Activated T-cell treated with anti-CD3 and anti-CD28 coated beads, Interleukin-2, amount 50 U/mL, for 24 hours (primary cell): ENCODE results near the gene SLC66A2.
"Not testable (repeated sequence)": the region's sequence is repeated elsewhere in the genome, so short reads cannot be mapped to it uniquely, and the experiment has no call there.

Experiments
- DNase-seq: peaks from one replicate; pipeline ENCODE4 v3.0.0-alpha.2; 2020
- H3K27ac Mint-ChIP-seq: 2 replicates; pipeline ENCODE4 v1.8.0; 2020; ENCODE audit warnings: mild to moderate bottlenecking, mixed read lengths
- H3K27me3 Mint-ChIP-seq: 2 replicates; pipeline ENCODE4 v1.8.0; 2020; ENCODE audit warnings: mixed read lengths
- H3K36me3 Mint-ChIP-seq: 2 replicates; pipeline ENCODE4 v1.8.0; 2020; ENCODE audit warnings: low read depth, mixed read lengths
- H3K4me1 Mint-ChIP-seq: 2 replicates; pipeline ENCODE4 v1.8.0; 2020; ENCODE audit warnings: low read depth, mixed read lengths
- H3K4me3 Mint-ChIP-seq: 2 replicates; pipeline ENCODE4 v1.8.0; 2020; ENCODE audit warnings: mild to moderate bottlenecking, moderate library complexity, mixed read lengths
- H3K9me3 Mint-ChIP-seq: 2 replicates; pipeline ENCODE4 v1.8.0; 2020; ENCODE audit warnings: mixed read lengths

SLC66A2 gene

DNA sequence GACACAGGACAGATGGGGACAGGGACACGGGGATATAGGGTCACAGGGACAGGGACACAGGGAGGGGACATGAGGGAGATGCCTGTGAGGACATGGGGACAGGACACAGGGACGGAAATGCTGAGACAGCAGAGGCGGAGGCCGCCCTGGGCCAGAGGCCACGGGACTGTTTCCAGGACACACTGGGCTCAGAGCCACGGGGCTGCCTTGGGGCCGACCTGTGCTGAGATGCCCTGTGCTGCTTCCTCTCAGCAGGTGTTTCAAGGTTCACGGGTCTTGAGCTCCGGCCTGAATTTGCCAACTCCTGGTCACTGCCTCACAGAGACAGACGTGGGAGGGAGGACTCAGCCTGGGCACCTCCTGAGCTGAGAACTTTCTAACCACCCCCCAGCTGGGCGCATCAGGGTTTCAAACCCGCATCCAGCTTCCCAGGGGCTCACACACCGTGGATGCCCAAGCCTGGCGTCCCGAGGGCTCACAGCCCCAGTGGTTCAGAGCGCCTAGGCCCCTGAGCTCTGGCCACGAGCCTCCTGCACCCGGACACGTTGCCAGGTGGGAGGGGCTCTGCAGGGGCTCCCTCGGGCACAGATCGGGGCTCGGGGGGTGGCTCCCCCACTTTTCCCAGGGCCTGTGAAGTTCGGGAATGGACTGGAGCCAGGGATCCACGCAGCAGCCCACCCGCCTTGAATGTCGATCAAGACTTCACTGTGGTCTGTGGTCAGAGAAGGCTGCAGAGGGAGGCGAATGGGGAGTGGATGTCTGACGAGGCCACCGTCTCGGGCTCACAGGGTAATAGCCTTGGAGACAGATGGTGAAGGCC is 64.1 kb downstream of the SLC66A2 start:
- Mint-ChIP-seq H3K36me3 (no peaks in the 10 kb centered on the region), H3K27ac (no peak overlapping the region), H3K27me3 (no peaks in the 10 kb centered on the region), H3K4me1 (peaks cover 11% of the 10 kb centered on the region), H3K4me3 (no peak overlapping the region), H3K9me3 (peaks cover 31% of the 10 kb centered on the region)
- DNase-seq, result no peak

DNA sequence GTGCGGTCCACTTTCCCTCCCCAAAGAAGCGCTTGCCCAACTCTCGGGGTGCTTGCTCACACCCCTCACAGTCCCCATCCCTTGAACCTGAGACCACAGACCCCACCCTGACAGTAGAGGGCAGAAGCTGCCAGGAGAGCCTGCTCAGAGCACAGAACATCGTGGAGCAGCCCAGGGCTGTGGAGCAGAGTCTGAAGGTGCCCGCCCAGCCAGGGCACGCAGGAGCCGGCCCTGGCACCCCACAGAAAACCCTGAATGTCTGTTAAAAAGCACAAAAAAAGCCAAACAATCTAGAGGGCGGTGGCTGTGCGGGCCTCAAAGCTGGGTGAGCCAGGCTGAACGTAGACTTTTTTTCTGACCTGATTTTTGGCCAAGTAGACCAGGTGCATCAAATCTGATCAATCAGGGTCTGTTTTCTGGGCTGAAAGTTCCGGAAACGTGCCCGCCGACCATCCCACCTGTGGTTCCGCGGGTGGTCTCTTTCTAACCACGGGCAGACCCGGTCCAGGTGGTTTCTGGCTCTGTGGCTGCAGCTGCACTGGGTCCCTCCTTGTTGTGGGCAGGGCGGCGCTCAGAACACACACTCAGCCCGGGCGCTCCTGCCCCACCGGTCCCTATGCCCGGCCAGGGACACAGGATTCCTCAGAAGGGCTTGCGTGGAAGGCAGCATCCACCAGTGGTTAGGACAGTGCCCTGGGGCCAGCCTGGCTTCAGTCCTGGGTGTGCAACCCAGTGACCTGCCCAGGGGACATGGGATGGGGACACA is 66.3 kb downstream of the SLC66A2 start:
- Mint-ChIP-seq H3K36me3 (no peaks in the 10 kb centered on the region), H3K4me1 (peaks cover under 1% of the 10 kb centered on the region), H3K4me3 (no peak overlapping the region), H3K9me3 (peaks cover 13% of the 10 kb centered on the region), H3K27me3 (no peaks in the 10 kb centered on the region), H3K27ac (no peak overlapping the region)
- DNase-seq, result no peak

DNA sequence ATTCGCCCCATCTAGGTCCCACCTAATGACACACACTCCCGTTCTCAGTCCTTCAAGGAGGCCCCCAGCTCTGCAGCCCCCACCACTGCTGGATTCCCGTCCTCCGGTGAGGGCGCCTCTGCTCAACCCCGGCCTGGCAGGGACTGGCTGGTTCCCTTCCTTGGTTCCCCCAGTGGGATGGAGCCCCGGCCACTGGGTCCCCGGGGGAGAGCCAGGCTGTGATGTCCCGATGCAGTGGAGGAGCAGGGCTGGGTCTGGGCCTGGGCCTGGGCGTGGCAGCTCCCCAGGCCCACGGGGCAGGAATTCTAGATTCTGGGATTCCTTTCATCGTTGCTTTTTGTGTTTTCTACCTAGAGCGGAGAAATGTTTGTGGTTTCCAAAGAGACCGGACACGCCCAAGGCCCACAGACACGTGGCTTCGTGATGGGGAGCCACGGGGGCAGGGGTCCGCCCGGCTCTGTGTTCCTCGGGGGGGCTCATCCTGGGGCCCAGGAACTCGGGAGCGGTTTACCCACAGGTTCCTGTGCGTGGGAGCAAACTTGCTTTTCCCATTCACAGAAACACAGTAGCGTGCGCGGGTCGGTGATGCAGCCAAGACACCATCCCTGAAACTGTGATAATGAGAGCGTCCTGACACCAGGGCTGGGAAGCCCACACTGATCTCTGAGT is 67.0 kb downstream of the SLC66A2 start:
- no peak overlapping the region for H3K4me3 Mint-ChIP-seq
- H3K4me1 Mint-ChIP-seq, result no peaks in the 10 kb centered on the region
- no peak for DNase-seq
- no peak overlapping the region for H3K27ac Mint-ChIP-seq
- no peaks in the 10 kb centered on the region for H3K27me3 Mint-ChIP-seq
- peaks cover 6% of the 10 kb centered on the region for H3K9me3 Mint-ChIP-seq
- no peaks in the 10 kb centered on the region for H3K36me3 Mint-ChIP-seq

DNA sequence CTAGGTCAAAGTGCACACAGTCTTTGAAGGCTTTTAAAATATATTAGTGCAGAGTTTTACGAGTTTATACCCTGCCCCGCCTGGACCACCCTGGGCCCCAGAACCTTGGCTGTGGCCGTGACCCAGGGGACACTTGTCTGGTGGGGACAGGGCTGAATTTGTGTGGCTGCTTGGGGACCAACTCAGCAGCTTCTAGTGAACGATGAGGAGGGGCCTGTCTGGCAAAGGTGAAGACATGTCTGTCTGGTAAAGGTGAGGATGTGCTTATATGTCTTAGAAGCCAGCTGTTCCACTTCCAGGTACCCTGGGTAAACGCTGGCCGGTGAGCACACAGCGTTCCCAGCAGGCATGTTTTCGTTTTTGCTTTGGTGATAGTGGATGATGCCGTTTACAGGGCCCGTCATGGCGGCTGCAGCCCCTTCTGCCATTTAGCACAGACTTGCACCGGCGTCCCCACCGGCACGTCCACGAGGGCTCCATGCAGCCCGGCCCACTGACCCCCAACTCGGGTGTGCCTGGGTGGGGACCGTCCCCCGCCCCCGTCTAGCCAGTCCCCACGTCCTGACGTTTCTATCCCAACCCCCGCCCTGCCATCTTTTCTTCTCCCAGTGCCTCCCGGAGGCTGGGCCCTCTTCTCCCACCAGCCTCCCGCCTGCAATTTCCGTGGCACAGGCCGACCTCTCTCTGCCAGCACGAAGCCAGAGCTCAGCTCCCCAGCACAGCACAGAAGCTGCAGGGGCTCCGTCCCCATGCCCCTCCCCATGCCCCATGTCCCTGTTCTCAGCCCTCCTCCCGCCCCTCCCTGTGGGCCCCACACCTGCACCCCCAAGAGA is 67.8 kb downstream of the SLC66A2 start:
- H3K4me1 Mint-ChIP-seq, result no peaks in the 10 kb centered on the region
- H3K27ac Mint-ChIP-seq, result no peak overlapping the region
- H3K4me3 Mint-ChIP-seq, result no peak overlapping the region
- H3K36me3 Mint-ChIP-seq, result no peaks in the 10 kb centered on the region
- no peaks in the 10 kb centered on the region for H3K9me3 Mint-ChIP-seq
- DNase-seq, result peak; percentile 14
- H3K27me3 Mint-ChIP-seq, result no peaks in the 10 kb centered on the region

DNA sequence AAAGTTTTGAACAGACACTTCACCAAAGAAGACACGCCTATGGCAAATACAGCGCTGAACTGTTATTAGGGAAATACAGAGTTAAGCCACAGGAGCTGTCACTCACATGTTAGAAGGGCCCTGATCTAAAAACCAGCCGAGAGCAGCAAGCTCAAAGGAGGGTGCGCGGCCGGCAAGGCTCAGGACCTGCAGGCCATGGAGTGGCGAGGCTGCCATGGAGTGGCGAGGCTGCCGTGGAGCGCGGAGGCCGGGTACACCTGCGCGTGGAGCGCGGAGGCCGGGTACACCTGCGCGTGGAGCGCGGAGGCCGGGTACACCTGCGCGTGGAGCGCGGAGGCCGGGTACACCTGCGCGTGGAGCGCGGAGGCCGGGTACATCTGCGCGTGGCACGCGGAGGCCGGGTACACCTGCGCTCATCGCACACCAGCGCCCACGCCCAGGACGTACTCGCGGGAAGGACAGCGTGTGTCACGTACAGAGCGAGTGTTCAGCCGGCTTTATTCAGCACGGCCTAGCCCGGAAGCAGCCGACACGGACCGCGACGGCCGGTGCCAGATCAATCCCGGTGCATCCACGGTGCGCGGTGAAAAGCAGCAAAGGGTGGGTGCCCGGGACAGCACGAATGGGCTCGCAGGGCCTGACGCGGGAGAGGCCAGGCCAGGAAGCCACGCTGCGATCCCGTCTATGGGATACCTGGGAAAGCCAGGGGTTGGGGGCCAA is 68.8 kb downstream of the SLC66A2 start:
- Mint-ChIP-seq H3K27me3 (no peaks in the 10 kb centered on the region), H3K4me1 (no peaks in the 10 kb centered on the region), H3K36me3 (no peaks in the 10 kb centered on the region), H3K27ac (no peak overlapping the region), H3K4me3 (no peak overlapping the region), H3K9me3 (no peaks in the 10 kb centered on the region)
- DNase-seq, result peak; percentile 17

DNA sequence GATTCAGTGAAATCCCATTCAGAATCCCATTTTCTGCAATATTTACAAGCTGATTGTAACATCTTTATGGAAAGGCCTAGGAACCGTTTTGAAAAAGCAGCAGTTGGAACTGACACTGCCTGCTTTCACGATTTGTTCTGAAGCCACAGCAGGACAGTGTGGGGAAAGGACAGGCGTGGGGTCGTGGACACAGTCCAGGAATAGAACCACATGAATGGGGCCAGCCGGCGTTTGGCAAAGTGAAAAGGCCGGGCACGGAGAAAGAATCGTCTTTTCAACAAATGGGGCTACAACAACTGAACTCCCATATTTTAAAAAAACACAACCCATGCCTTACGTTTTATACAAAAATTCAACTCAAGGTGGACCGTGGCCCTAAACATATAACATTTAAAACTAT is 69.8 kb downstream of the SLC66A2 start:
- H3K27me3 Mint-ChIP-seq, result no peaks in the 10 kb centered on the region
- no peak for DNase-seq
- no peaks in the 10 kb centered on the region for H3K36me3 Mint-ChIP-seq
- H3K27ac Mint-ChIP-seq, result no peak overlapping the region
- no peaks in the 10 kb centered on the region for H3K4me1 Mint-ChIP-seq
- H3K4me3 Mint-ChIP-seq, result no peak overlapping the region
- H3K9me3 Mint-ChIP-seq, result no peaks in the 10 kb centered on the region

DNA sequence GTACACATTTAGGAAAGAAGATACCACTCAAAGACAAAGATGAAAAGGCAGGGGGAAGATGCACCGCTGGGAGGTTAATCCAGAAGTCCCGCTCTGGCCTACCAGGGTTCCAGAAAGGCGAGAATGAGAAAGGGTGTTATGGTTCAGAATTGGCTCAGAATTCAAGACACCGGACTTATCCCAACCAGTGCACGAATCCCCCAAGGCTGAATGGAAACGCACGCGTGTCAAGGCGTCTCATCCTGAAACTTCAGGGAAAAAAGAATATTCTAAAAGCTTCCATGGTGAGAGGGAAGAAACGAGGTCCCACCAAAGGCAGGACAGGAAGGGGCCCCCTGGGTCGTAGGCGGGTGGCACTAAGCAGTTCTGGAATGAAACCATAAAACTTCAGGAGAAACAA is 71.9 kb downstream of the SLC66A2 start:
- no peaks in the 10 kb centered on the region for H3K4me1 Mint-ChIP-seq
- no peak for DNase-seq
- no peak overlapping the region for H3K27ac Mint-ChIP-seq
- H3K4me3 Mint-ChIP-seq, result no peak overlapping the region
- H3K27me3 Mint-ChIP-seq, result no peaks in the 10 kb centered on the region
- H3K9me3 Mint-ChIP-seq, result no peaks in the 10 kb centered on the region
- no peaks in the 10 kb centered on the region for H3K36me3 Mint-ChIP-seq

GRCh38 chr18:79878741-79879378 is 72.6 kb downstream of the SLC66A2 start:
- H3K4me1 Mint-ChIP-seq, result no peaks in the 10 kb centered on the region
- no peaks in the 10 kb centered on the region for H3K27me3 Mint-ChIP-seq
- no peaks in the 10 kb centered on the region for H3K36me3 Mint-ChIP-seq
- no peaks in the 10 kb centered on the region for H3K9me3 Mint-ChIP-seq
- no peak overlapping the region for H3K27ac Mint-ChIP-seq
- H3K4me3 Mint-ChIP-seq, result no peak overlapping the region
- DNase-seq, result peak; percentile 5

- H3K36me3 Mint-ChIP-seq, H3K27ac Mint-ChIP-seq, H3K4me1 Mint-ChIP-seq, DNase-seq, H3K27me3 Mint-ChIP-seq, H3K4me3 Mint-ChIP-seq, H3K9me3 Mint-ChIP-seq: not testable (repeated sequence)
These were observed 73.2 kb downstream of the SLC66A2 start for GRCh38 chr18:79878246-79878645.

DNA sequence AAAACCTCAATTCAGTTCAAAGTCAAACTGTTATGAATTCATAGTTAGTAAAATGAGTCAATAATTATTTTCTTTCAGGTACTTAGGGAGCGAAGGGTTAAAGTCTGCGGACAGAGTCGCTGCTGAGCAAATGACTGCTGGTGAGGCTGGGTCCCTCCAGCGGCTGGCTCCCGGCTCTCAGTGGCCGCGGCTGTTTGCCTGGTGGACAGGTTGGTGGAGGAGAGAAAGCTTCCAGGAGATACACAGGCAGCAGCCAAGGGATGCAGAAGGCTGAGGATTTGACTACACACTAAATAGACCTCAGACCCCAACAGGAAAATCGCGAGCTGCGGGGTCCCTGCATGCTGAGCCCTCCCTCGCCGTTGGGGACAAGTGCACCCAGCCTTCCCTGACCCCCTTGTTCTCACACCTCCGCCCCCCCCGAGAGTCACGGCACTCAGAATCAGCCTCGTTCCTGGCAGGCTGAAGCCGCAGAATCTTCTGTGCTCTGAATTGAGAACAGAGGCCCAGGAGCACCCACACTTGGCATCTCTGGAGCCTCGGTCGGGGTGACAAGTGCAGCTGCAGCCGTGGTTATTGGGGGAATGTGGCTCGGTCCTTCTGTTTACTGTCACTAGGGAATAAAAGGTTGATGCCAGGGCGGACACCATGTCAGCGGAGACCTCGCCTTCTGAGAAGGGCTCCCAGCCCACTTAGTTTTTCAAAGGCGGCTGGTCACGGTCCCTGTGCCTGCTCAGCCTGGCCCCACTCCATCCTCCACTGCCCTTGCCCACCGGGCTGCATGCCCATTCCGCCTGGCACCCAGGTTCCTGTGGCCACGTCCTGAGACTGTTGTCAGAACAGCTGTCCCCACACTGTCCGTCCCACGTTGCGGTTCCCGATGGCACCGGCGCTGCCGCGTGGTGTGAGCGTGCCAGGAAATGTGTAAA is 74.0 kb downstream of the SLC66A2 start:
- Mint-ChIP-seq H3K27me3 (peaks cover 2% of the 10 kb centered on the region), H3K9me3 (no peaks in the 10 kb centered on the region), H3K4me1 (no peaks in the 10 kb centered on the region), H3K36me3 (no peaks in the 10 kb centered on the region), H3K4me3 (no peak overlapping the region), H3K27ac (no peak overlapping the region)
- peak; percentile 8 for DNase-seq

- peak; percentile 11 for DNase-seq
- no peak overlapping the region for H3K4me3 Mint-ChIP-seq
- no peaks in the 10 kb centered on the region for H3K36me3 Mint-ChIP-seq
- H3K27me3 Mint-ChIP-seq, result peaks cover 2% of the 10 kb centered on the region
- H3K4me1 Mint-ChIP-seq, result no peaks in the 10 kb centered on the region
- no peak overlapping the region for H3K27ac Mint-ChIP-seq
- no peaks in the 10 kb centered on the region for H3K9me3 Mint-ChIP-seq
These were observed 75.0 kb downstream of the SLC66A2 start for GRCh38 chr18:79876497-79876896.

DNA sequence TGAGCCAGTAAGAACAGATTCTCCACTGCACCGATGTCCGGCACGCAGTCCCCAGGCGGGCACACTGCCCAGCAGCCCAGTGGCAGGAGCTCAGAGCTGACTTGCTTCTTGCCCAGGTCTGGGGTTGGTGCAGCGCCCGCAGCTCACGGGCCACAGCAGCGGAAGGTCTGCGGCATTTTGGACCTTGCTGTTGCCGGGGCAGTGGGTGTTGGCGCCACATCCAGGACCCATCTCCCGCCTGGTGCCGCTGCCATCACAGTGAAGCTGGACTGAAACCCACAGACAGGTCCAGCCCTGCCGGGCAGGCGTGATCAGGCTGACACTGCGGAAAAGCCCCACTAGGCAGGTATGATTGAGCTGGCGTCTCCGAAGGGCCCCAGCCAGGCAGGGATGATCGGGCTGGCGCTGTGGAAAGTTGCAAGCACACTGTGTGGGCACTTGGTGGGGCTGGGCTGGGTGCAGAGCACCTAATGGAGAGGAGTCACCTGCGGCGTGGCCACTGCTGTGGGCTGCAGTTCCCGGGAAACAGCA is 75.5 kb downstream of the SLC66A2 start:
- Mint-ChIP-seq H3K9me3 (no peaks in the 10 kb centered on the region), H3K27me3 (peaks cover 2% of the 10 kb centered on the region), H3K27ac (no peak overlapping the region), H3K36me3 (no peaks in the 10 kb centered on the region), H3K4me1 (no peaks in the 10 kb centered on the region), H3K4me3 (no peak overlapping the region)
- peak; percentile 13 for DNase-seq
